ENCODE measurements around the gene PRKACA.

DNA sequence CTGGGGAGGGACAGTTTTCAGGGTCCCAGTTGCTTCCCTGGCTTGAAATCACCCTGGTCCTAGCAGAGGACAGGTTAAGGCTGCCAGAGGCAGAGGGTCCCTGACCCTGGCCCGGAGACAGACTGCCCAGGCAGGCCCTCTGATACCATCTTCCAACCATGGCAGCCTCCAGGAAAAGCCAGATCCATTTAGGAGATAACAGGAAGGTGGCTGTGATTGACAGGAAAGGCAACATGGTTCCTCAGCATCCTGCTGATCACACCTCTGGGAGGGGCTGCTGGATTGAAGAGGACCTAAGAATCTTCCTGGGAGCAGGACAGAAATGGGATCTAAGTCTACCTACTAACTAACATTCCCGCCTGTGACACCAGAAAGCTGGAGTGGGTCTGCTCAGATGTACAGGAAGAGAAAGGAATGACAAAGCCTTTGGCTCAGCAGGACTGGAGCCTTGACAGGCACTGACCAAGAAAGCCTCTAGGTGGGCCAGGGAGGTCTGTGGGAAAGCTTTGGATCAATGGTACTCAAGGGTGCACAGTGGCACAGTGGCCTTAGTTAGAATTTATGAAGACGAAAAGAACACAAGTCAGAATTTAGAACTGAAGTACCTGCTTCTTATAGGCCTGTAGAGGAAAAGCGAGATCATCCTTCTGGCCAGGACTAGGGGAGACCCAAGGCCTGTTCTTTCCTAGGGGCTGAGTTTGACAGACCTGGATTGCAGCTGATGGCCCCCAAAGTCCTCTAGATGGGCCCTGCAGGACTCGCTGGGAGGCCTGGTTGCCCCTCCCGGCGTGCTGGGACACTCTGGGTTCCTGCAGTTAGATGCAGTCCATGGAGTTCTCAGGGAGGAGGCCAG, 2.3 kb upstream of the PRKACA start:
- TF ChIP-seq POLR2A (IDR thresholded peaks at IDR 0.05) (no peak), EP300 (IDR thresholded peaks at IDR 0.05) (no peak)
- TF ChIP-seq, protein P1, sequence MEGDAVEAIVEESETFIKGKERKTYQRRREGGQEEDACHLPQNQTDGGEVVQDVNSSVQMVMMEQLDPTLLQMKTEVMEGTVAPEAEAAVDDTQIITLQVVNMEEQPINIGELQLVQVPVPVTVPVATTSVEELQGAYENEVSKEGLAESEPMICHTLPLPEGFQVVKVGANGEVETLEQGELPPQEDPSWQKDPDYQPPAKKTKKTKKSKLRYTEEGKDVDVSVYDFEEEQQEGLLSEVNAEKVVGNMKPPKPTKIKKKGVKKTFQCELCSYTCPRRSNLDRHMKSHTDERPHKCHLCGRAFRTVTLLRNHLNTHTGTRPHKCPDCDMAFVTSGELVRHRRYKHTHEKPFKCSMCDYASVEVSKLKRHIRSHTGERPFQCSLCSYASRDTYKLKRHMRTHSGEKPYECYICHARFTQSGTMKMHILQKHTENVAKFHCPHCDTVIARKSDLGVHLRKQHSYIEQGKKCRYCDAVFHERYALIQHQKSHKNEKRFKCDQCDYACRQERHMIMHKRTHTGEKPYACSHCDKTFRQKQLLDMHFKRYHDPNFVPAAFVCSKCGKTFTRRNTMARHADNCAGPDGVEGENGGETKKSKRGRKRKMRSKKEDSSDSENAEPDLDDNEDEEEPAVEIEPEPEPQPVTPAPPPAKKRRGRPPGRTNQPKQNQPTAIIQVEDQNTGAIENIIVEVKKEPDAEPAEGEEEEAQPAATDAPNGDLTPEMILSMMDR (IDR thresholded peaks at IDR 0.05): no peak
